ENCODE measurements around the gene WNT5B. TPM values are rescaled to one million over a fixed set of nuclear protein-coding genes. Genes with fewer than 3 reads are reported as not detected.

The WNT5B gene
- total RNA-seq, 1 donor from 2014 or later = 11.3 TPM

DNA sequence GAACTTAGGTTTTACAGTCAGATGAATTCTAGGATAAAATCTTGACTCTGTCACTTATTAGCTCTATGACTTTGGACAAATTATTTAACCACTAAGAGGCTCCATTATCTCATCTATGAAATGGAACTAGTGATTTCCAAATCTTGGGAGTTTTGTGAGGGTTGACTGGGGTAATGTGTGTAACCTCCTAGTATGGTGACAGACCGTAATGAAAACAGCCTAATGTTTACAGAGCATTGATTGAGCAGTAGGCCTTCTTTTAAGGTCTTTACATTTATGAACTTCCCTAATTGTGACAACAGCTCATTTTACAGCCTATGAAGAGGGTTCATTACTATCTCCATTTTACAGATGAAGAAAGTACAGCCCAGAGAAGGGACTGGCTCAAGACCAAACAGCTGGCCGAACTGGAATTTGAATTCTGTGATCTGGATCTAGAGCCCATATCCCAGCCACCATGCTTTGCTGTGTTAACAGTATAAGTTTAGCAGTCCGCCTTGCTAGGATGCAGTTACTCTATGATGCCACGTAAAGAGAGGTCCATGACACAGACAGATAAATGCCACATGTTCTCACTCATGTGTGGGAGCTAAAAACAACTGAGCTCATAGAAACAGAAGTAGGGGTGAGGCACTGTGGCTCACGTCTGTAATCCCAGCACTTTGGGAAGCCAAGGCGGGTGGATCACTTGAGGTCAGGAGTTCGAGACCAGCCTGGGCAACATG, 25.6 kb upstream of the WNT5B start:
- Mint-ChIP-seq H3K9me3 (no peaks in the 10 kb centered on the region), H3K4me3 (no peak overlapping the region), H3K27ac (peak overlapping the region; percentile 23), H3K27me3 (peaks cover 9% of the 10 kb centered on the region), H3K4me1 (ENCODE audit: unreplicated experiment) (peaks cover 21% of the 10 kb centered on the region), H3K36me3 (peaks cover 3% of the 10 kb centered on the region)
- no peak for DNase-seq (ENCODE audit: extremely low spot score, unreplicated experiment)
- TF ChIP-seq, protein P1, sequence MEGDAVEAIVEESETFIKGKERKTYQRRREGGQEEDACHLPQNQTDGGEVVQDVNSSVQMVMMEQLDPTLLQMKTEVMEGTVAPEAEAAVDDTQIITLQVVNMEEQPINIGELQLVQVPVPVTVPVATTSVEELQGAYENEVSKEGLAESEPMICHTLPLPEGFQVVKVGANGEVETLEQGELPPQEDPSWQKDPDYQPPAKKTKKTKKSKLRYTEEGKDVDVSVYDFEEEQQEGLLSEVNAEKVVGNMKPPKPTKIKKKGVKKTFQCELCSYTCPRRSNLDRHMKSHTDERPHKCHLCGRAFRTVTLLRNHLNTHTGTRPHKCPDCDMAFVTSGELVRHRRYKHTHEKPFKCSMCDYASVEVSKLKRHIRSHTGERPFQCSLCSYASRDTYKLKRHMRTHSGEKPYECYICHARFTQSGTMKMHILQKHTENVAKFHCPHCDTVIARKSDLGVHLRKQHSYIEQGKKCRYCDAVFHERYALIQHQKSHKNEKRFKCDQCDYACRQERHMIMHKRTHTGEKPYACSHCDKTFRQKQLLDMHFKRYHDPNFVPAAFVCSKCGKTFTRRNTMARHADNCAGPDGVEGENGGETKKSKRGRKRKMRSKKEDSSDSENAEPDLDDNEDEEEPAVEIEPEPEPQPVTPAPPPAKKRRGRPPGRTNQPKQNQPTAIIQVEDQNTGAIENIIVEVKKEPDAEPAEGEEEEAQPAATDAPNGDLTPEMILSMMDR (conservative IDR thresholded peaks at IDR 0.05) = no peak

DNA sequence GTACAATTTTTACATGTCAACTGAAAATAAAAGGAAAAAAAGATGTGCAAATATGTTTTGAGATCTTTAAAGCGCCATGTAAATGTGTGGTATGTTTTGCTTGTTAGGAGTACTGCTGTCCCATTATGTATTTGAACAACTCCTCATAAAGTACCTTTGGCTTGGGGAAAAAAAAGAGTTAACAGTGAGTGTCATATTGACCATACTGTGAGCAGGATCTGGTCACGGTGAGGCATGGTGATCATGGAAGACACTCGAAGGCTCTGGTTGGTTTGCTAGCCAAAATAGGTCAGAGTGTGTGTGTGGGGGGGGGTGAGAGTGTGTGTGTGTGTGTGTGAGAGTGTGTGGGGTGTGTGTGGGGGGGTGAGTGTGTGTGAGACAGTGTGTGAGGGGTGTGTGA, 24.6 kb upstream of the WNT5B start:
- no peaks in the 10 kb centered on the region for H3K36me3 Mint-ChIP-seq

DNA sequence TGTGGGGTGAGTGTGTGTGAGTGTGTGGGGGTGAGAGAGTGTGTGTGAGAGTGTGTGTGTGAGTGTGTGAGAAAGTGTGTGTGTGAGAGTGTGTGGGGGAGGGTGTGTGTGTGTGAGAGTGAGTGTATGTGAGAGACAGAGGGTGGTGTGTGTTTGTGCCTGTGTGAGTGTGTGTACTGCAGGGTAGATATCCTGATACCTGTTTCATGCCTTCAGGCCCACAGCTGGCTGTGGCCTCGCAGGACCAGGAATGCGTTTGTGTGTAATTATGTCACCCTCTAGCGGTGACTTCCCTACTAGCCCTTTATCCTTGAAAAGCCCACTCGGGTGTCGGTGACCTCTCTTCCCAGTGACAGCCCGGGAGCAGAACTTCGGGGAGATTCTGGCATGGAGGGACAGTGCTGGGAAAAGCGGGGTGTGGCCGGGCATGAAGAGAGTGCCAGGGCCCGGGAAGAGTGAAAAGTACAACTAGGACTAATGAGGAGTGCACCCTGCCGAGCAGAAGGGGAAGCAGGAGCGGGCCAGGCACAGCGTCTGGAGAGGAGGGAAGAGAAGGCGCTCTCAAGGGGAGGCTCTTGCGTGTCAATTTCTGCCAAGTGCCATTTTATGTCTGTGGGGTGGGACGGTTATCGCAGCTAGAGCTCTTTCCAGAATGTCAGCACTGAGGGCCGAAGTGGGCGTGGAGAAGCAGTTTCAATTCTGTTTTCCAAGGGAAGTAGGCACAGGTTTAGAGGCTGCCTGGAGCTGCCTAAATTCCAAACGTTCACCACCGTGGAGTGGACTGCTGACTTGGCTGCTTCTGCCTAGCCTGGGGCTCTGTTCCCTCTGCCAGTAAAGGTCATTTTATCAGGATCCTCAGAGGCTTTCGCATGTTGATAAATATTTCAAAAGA, 23.7 kb upstream of the WNT5B start:
- H3K36me3 Mint-ChIP-seq = no peaks in the 10 kb centered on the region
- H3K4me1 Mint-ChIP-seq (ENCODE audit: unreplicated experiment) = peaks cover 21% of the 10 kb centered on the region
- no peak for DNase-seq (ENCODE audit: extremely low spot score, unreplicated experiment)

More for the DNA sequence above, 24.6 kb upstream of the WNT5B start:
- Mint-ChIP-seq H3K4me3 (peak overlapping the region; percentile 60), H3K27ac (peak overlapping the region; percentile 80), H3K4me1 (ENCODE audit: unreplicated experiment) (peaks cover 21% of the 10 kb centered on the region), H3K27me3 (peaks cover 9% of the 10 kb centered on the region), H3K9me3 (no peaks in the 10 kb centered on the region)
- no peak for DNase-seq (ENCODE audit: extremely low spot score, unreplicated experiment)
- TF ChIP-seq, protein P1 (conservative IDR thresholded peaks at IDR 0.05) = no peak

DNA sequence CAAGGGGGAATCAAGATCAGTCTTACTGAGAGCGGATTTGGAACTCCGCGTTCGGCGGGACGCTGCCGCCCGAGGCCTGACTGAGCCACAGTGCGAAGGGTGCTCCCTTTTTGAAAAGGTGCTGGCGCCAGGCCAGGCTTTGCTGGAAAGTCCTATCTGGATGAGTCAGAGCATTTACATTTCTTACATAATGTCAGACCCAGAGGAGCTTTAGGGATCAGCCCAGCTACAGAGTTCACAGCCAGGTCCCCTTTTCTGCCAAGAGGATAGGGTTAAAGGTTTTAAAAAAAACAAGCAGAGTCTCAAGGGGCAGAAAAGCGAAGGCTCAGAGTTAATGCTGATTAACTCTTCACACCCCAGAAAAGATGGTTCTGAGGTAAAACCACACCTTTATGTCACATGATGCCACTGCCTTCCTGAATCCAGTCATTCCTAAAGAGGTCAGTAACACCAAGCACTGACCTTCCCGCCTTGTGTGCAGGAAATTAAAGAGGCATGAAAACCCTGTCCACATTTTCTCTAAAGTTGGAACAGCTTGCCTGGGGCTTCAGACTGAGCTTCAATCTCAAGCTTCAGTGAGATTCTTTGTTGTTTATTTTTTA, 22.9 kb upstream of the WNT5B start:
- no peaks in the 10 kb centered on the region for H3K9me3 Mint-ChIP-seq
- peak overlapping the region; percentile 99 for H3K27ac Mint-ChIP-seq
- DNase-seq (ENCODE audit: extremely low spot score, unreplicated experiment) = no peak
- TF ChIP-seq, protein P1 (conservative IDR thresholded peaks at IDR 0.05) = no peak
- peak overlapping the region; percentile 92 for H3K4me3 Mint-ChIP-seq
- H3K27me3 Mint-ChIP-seq = peaks cover 9% of the 10 kb centered on the region
- H3K4me1 Mint-ChIP-seq (ENCODE audit: unreplicated experiment) = peaks cover 21% of the 10 kb centered on the region
- H3K36me3 Mint-ChIP-seq = no peaks in the 10 kb centered on the region

More for the DNA sequence above, 23.7 kb upstream of the WNT5B start:
- Mint-ChIP-seq H3K27ac (peak overlapping the region; percentile 99), H3K4me3 (peak overlapping the region; percentile 92), H3K27me3 (peaks cover 9% of the 10 kb centered on the region), H3K9me3 (no peaks in the 10 kb centered on the region)
- TF ChIP-seq, protein P1 (conservative IDR thresholded peaks at IDR 0.05) = peak; percentile 85

DNA sequence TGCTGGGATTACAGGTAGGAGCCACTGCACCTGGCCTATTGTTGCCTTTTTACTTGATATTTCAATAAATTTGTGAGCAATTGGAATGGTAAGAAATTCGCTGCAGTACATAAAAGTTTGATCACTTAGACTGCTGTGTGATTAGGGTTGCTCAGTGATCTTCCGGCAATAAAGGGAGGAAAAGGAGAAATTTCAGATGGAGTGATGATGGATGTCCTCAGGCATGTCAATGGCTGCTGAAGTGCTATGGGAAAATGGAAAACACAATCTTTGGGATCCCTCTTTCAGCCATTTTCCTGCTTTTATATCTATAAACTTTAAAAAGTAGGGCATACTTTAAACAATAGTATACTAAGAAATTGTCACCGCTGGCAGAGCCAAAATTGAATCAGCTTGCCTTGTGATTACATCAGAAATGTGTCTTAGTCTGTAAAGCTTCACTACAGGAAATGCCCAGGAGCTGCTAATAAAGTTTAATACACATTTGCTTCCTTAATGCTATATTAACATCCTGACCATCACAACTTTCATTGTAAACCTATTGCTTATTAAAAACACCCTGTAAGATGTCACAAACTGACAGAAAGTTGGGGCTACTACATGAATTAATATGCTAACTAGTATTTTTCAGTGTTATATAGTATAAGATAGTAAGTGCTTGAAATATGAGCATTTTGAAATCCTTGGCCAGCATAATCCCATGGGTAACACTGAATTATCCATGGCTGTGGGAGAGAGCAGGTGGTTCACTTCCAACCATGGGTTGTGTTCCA, 20.9 kb upstream of the WNT5B start:
- H3K4me3 Mint-ChIP-seq = no peak overlapping the region

More for the DNA sequence above, 20.9 kb upstream of the WNT5B start:
- no peak overlapping the region for H3K27ac Mint-ChIP-seq
- DNase-seq (ENCODE audit: extremely low spot score, unreplicated experiment) = no peak
- H3K4me1 Mint-ChIP-seq (ENCODE audit: unreplicated experiment) = peaks cover 33% of the 10 kb centered on the region
- TF ChIP-seq, protein P1 (conservative IDR thresholded peaks at IDR 0.05) = no peak
- H3K9me3 Mint-ChIP-seq = no peaks in the 10 kb centered on the region
- peaks cover 9% of the 10 kb centered on the region for H3K27me3 Mint-ChIP-seq
- H3K36me3 Mint-ChIP-seq = no peaks in the 10 kb centered on the region

Measured in type B pancreatic cell (in vitro differentiated cells).